Measurements from ENCODE around the gene NIPAL1.

Gene NIPAL1

DNA sequence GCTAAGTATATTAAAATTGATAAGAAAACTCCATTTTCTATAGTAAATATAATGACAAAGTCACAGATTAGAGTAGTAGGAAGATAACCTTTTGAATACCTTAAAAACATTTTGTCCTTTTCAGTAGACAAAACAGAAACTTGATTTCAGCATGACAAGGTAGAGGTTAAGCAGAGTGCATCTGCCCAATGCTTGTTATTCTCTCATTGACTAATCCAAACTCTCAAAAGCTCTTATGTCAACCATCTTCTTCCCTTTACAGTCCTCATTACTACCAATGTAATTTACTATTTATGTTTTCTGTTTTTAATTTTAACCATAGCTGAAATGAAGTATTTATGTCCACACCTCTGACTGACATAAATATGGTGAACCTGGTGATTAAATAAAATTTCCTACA, 11.1 kb downstream of the NIPAL1 start:
- no peak for DNase-seq (ENCODE audit: low read depth)

DNA sequence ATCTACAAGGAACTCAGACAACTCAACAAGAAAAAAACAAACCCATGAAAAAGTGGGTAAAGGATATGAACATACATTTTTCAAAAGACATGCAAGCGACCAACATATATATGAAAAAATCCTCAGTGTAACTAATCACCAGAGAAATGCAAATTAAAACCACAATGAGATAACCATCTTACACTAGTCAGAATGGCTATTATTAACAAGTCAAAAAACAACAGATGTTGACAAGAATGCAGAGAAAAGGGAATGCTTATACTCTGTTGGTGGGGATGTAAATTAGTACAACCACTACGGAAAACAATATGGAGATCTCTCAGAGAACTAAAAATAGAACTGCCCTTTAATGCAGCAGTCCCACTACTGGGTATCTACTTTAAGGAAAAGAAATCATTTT, 12.1 kb downstream of the NIPAL1 start:
- no peak for DNase-seq (ENCODE audit: low read depth)

DNA sequence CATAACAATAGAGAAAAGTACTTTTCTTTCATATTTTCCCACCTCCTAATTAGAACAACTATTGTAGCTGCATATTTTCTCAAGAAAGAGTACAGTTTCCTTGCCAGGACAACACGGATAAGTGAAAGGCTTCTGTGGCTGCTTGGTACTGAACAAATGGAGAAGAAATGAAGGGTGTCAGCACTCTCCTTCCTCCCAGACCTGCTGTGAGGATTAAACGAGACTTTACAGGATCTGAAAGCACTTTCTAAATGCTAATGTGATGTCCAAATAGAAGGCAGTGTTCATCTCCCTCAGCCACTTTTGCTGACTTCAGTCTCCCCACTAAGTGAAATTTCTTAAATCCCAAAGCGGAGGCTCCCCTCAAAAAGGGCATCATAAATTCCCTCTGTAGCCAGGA, 13.9 kb downstream of the NIPAL1 start:
- DNase-seq (ENCODE audit: low read depth) = no peak

DNA sequence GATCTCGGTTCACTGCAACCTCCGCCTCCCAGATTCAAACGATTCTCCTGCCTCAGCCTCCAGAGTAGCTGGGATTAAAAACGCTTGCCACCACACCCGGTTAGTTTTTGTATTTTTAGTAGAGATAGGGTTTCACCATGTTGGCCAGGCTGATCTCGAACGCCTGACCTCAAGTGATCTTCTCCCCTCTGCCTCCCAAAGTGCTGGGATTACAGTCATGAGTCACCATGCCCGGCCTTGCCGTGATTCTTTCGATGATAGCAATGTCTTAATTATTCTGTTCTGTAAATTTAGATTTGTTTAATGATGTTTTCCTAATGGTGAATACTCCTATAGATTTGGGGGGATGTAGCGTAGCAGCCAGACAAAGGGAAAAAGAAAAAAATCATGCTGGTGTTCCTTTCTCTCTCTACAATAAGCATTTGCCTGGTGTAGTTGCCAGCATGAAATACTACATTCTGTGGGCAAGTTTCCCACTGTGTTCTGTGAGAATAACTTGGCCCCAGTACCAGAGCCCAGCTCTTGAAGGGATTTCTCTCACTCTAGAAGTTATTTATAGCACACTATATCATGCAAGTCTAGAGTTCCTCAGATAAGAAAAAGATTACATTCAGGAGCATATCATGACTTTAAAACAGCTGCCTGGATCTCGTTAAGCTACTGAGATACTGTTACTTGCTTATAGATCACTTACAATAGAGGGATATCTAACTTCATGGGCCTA, 15.4 kb downstream of the NIPAL1 start:
- DNase-seq (ENCODE audit: low read depth) = no peak

DNA sequence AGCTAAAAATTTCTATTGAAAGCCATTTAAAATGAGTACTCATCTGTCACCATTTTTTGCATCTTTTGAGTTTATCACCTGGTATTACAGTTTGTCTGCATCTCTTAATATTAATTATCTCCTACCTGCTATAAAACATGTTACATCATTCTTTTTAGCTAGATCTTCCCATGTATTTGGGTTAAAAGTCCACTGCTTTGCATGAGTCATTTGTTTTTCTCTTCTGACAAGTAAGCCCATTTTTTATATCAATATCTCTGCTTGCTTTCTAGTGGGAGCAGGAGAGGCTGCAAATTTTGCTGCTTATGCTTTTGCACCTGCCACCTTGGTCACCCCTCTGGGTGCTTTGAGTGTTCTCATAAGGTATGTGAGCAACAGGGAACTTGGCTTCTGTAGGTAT, 16.1 kb downstream of the NIPAL1 start:
- no peak for DNase-seq (ENCODE audit: low read depth)

DNA sequence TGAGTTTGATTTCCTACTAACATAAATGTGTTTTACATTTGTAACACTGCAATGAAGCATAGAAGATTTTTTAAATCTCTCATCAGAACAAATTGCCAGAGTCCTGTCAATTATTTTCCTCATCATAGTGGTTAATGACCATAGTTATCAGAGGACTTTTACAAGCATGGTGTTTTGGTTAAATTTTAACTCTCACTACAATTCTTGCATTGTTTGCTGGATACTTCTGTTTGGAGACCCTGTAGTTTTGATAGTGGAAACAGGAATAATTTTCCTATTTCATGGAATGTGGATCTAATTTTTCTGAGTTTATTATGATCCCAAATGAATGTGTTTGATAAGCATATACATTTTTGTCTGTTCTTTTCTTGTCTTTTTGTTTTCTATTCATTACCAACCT, 16.8 kb downstream of the NIPAL1 start:
- no peak for DNase-seq (ENCODE audit: low read depth)

DNA sequence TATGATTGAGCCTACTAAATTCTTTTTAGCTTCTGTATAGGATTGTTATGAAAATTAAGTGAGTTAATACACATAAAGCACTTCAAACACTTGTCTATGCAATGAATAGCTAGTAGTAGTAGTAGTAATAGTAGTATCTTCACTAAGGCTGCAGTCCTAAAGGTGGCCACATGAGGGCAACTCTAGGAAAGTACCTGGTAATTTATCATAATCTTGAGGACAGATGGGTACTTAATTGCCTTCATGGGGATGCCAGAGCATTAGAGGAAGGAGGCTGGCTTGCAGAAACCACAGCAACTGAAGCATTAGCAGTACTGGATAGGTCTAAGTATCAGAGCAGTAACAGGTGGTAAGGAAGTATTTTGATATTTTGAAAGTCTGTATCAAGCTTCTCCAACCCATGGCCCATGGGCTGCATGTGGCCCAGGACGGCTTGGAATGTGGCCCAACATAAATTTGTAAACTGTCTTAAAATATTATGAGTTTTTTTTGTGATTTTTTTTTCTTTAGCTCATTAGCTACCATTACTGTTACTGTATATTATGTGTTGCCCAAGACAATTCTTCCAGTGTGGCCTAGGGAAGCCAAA, 17.3 kb downstream of the NIPAL1 start:
- peak; percentile 43 for DNase-seq (ENCODE audit: low read depth)

DNA sequence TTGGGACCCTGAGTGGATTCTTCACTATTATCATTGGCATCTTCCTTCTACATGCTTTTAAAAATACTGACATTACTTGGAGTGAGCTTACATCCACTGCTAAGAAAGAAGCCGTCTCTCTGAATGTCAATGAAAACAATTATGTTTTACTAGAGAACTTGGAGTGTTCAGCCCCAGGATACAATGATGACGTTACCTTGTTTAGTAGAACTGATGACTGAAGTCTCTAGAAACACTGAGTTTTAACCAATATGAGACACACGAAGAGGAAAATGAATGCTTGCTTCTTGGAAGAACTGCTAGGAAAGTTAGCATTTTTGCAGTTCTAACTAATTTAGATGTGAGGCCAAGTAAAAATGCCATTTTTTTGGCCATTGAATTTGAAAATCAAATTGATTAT, 19.4 kb downstream of the NIPAL1 start:
- no peak for DNase-seq (ENCODE audit: low read depth)

DNA sequence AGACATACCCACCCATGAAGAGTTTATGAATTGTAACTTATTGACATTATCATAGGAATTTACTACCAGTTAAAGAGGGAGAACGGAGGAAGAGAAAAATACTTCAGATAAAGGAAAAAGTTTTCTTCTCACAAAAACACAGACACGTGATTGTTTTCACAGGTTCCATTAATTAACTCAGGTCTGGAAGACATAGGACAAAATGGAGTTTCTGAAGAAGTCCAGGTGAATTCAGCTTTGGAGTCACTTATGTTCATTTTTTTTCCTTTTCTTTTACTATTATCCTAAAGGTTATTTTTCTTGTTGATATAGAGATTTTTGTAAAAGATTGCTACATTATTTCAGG, 20.5 kb downstream of the NIPAL1 start:
- DNase-seq (ENCODE audit: low read depth) = no peak

DNA sequence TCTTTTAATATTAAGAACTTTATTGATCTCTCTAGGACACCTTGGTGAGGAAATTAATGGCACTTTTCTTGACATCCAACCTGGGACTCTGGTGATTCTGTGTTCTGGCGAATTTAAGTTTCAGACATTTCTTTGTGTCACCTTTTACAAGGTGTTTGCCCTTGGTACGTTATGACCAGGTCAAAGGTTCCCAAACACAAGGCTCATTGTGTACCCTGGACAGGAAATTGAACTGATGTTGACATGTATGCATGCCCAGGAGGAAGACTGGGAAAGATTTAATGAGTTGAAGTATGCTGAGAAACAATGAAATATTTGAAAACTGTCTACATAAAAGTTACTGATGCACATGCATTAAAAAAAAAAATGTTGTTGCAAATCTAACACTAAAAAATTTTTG, 22.1 kb downstream of the NIPAL1 start:
- no peak for DNase-seq (ENCODE audit: low read depth)

DNA sequence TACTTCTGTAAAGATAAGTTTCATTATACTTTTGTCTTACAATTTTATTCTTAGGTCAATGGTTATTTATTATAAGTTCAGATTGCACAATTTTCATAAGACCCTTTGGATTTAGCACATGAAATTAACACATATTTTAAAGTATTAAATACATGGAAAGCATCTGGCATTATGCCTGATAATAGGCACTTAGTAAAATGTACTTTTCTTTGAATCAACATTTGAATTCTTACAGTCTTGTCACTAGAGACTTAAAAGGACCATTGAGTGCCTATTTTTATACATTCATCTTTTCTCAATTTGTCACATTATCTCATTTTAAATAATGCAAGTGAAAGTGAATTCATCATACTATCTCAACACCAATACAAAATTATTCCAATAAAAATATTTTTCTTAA, 23.0 kb downstream of the NIPAL1 start:
- no peak for DNase-seq (ENCODE audit: low read depth)

DNA sequence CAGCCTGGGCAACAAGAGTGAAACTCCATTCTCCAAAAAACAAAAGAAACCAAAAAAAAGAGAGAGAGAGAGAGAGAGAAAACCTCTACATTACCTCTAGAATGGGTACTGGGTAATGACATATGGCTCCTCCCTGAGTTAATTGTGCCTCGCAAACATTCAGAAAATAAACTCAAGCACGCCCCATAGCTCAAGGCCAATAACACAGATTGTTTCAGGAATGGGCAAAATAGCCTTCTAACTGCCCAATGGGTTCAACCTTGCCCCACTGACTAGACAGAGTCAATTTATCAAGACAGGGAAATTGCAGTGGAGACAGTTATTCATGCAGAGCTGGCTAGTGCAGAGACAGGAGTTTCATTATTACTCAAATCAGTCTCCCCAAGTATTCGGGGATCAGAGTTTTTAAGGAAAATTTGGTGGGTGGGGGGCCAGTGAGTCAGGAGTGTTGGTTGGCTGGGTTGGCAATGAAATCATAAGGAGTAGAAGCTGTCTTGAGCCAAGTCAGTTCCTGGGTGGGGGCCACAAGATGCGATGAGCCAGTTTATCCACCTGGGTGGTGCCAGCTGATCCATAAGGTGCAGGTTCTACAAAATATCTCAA, 25.1 kb downstream of the NIPAL1 start:
- no peak for DNase-seq (ENCODE audit: low read depth)

DNA sequence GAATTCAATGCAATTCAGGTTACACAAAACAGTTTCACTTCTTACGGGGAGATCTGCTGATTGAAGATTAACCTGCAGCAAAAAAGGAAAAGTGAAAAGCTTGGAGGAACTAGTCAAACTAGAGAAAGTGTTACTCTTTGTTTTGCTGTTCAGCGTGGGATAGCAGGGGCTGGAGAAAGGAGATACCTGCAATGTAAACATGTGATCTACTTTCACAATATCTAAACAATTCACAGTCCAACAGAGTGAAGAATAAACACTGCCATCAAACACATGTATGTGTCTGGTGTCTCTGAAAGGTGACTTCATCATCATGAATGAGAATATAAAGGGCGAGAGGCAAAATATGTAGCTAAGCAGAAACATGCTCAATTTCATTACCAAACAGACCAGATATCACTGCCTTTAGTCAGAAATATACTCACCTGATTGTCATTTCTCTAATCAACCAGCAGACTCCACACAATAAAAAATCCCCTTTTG, 26.4 kb downstream of the NIPAL1 start:
- no peak for DNase-seq (ENCODE audit: low read depth)

DNA sequence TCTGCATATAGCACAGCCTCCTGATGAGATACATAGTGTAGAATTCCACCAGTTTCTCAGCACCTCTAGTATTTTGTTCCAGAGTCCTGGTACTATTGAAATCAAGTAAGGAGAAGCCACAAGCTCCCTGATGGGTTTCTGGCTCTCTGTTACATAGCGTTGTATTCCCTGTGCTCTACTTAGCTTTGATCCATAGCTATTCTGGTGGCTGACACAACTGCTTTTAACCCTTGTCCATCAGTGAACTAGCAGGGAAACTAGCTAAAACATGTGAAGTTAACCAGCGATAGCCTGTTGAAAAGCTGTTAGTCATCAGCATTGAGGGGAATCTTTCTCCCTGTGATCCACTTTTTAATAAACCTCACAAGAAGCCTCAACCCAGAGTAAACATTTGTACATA, 26.9 kb downstream of the NIPAL1 start:
- no peak for DNase-seq (ENCODE audit: low read depth)

DNA sequence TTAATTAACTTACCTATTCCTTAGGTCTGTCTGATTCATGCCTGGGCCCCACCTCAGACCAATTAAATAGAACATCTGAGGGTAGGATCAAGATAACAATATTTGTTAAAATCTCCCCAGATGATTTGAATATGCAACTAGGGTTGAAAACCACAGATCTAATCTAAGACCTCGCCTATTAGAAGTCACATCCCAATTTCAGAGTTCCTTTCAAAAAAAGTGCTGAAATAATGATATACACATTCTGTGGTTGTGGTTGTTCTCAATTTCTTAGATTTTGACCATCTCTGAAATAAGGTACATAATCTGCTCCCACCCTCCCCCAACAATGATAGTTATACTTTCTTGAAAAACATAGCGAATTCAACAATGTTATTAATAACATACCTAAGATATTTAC, 27.7 kb downstream of the NIPAL1 start:
- no peak for DNase-seq (ENCODE audit: low read depth)

DNA sequence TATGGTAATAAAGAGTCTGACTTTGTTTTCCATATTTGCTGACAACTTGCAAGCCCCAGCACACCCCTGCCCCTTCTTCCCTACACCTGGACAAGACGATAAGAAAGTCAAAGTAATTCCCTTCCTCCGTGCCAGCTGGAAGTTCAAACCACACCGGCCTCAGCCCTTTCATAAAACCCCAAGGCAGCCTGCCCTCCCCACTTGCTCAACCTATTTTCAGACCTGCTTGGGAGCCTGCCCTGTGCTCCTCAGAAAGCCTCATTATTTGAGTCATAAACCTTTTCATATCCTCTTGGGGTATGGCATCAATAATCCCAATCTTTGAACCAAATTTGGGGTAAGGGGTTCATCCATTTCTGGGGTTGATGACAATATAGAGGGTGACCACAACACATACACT, 29.5 kb downstream of the NIPAL1 start:
- DNase-seq (ENCODE audit: low read depth) = no peak

DNA sequence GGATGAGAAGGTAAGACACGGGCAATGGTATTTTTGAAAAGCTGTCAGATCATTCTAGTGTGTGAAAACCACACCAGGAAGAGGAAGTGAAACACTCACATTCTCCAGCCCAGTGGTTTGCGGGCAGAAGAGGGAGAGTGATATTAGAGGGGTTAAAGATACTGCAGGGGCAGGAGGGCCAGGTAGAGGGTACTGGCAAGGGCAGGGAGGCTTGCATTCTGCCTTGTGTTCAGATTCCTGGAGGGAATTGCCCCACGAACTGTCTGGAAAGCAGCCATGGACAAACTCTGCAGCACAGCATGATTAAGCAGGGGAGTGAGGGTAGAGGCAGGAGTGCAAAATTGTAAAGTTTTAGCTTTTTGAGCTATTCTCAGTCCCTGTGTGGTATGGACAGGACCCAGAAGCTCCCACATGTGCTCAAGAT, 30.9 kb downstream of the NIPAL1 start:
- peak; percentile 76 for DNase-seq (ENCODE audit: low read depth)

DNA sequence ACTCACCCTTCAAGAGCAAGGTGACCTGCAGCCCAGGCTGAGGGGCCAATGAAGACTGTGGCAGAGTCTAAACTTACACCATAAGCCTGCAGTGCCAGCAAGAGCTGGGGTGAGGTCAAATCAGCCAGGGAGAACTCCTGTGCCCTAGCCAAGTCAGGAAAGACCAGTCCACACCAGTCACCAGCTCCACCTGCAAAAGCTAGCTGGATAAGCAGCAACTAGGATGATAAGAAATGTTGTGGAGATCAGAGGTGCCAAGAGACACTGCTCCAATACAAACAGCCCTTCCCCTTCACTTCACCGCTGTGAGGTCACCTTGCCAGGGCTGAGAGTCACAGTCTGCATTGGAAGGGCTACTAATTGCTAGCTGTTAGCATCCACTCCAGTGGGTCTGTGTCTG, 31.3 kb downstream of the NIPAL1 start:
- no peak for DNase-seq (ENCODE audit: low read depth)

DNA sequence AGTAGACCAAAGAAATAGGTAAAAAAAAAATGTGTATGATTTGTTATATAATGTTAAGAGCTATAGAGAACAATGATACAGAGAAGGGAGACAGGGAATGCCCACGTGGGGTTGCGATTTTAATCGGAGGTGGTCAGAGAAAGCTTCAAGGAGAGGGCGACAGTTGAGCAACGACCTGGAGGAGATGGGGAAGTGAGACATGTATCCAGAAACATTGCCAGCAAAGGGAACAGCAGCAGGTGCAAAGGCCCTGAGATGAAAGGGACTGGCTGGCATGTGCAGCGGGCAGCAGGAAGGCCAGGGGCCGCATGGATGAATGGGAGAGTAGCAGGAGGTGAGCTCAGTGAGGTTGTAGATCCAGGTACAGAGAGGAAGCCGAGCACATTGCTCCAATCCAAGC, 32.9 kb downstream of the NIPAL1 start:
- DNase-seq (ENCODE audit: low read depth) = no peak

DNA sequence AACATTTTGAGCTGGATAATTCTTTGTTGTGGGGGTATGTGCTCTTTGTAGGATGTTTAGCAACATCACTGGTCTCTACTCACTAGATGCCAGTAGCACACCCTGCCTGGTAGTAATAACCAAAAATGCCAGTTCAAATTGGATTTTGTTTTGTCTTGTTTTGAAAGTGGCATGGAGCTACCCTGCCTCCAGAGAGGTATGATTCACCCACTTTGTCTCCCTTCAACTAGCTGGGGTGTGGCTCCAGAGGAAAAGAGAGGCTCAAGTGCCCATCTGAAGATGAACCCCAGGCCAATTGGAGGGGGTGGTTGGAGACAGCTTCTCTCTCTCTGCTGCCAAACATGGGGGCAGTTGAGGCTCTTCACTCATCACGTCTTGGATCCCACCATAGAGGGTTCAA, 34.5 kb downstream of the NIPAL1 start:
- DNase-seq (ENCODE audit: low read depth) = no peak

DNA sequence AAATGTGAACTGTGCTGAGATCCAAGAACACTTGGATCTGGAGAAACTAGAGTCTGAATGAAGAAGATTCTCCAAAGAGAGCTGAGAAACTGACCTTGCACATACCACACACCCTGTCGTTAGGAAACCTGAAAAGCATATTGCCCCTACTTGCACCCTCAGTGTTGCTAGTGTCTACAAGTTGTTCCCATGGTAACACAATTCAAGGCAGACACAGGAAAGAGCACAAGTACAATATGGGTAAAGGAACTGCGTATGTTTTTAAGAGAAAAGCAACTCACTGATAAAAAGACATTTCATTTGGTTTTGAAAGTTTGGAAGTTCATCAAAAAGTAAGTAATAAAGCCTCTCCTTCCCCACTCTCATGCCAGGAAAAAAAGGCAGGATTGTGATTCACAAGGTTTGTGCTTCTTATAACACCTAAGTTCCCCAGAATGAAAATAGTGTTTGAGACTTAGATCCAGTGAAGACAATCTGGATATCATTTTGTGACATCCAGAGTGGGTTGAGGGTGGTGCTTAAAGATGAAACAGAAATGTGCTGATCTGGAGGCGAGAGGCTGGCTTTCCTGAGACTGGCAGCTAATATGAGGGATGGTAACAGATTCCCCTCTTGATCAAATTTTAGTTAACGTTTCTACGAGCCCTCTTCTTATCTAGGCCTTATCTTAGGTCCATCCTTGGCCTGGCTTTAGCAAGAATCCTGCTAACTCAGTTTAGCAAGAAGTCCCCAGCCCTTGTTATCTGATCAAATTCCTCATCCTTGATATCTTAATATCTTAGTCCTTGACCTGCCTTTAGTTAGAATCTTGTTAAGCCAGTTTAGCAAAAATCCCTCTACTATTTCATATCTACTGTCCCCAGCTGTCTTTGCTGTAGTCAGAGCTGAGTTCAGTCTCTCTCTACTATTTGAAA, 42.3 kb downstream of the NIPAL1 start:
- no peak for DNase-seq (ENCODE audit: low read depth)

DNA sequence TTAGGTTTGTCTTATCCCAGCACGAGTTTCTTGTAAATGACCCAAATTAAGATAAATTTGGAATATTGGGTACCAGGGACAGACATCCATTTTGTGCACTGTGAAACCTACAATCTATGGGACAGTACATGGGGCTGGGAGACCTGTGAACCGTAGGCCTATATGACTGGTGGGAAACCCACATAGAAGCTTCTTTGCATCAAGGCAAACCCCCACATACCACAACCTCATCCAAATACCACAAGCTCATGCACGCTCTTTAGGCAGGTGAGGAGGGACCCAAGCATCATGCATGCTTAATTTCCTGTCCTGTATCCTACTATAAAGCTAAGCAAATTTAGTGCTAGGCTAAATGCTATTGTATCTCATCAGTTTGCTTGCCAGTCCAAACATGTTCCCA, 47.8 kb downstream of the NIPAL1 start:
- DNase-seq (ENCODE audit: low read depth) = no peak

DNA sequence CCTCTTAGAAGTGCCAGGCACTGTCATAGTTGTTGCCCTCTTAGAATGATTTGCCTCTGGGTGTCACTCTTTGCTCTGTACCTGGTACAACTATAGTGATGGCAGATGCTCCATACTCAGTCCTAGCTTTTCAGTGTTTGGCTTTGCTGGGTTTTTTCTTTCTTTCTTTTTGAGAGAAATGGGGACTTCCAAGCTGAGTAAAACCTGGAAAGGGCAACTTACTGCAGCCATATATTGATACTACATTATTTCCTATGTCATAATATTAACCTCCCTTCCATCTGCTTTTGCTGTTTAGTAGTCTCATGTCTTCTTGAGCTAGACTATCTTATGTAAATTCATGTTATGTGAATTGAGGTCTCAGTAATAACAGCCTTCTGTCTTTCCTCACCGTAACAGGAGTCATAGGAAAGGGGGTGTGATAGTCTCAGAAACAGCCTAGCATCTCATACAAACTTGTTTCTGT, 49.0 kb downstream of the NIPAL1 start:
- no peak for DNase-seq (ENCODE audit: low read depth)
